Activated gamma-delta T cell (primary cell): ENCODE measurements around the gene PTGFRN.
"Not testable (repeated sequence)": the region's sequence is repeated elsewhere in the genome, so short reads cannot be mapped to it uniquely, and the experiment has no call there.

ENCODE experiments used
- DNase-seq: peaks from one replicate; lab custom pipeline; 2025; lab: John Stamatoyannopoulos, UW

The PTGFRN gene

DNA sequence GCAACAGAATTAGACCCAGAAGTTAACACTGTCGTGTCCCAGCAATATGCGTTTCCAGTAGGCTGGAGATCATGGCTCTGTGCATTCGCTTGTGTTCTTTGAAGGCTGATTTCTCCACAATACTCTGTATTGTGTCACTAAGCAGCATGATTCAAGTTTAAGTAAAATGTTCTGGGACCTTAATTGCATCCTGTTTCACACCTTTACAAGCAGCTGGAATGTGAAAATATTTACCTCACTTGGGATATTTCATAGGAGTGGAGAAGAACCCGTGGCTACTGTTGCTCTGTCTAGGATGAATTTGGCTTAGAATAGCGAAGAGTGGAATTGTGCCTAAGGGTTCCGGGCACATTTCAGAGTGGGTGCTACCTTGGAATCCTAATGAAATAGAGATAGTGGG, 6.3 kb downstream of the PTGFRN start:
- no peak for DNase-seq

DNA sequence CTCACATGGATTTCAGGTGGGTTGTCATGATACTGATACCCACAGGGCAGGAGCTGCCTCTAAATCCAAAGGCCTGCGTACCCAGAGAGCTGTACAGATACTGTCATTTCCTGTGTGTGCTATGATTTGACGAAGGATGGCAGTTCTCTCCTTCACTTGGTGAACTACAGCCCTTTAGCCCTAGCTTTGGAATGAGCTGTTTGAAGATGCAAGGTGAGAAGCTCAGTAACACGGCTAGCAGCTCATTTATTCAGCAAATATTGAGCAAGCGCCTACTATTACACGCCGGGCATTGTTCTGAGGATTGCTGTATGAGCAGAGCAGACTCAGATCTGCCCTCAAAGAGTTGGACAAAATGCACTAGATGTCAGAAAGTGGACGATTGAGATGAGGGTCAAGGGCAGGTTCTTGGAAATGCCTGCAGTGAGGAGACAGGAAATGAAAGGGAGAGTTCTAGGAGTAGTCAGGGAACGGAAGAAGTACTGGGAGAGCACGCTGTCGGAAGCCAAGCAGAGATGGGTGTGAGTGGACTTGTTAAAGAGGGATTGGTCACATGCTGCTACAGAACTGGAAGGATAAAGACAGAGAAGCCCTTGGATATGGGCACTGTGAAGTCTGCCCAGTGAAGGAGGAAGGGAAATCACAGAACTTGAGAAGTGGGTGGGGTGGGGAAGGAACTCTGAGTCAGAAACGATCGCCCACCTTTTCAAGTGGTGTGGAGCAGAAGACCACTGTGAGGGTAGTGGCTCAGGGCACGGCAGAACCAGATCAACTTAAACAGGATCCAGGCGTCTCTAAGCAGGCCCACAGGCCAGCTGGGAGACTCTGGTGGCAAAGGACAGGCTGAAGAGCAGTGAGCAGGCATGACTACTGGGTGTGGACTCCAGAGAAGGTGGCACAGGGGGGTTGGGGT, 7.1 kb downstream of the PTGFRN start:
- DNase-seq, result no peak

DNA sequence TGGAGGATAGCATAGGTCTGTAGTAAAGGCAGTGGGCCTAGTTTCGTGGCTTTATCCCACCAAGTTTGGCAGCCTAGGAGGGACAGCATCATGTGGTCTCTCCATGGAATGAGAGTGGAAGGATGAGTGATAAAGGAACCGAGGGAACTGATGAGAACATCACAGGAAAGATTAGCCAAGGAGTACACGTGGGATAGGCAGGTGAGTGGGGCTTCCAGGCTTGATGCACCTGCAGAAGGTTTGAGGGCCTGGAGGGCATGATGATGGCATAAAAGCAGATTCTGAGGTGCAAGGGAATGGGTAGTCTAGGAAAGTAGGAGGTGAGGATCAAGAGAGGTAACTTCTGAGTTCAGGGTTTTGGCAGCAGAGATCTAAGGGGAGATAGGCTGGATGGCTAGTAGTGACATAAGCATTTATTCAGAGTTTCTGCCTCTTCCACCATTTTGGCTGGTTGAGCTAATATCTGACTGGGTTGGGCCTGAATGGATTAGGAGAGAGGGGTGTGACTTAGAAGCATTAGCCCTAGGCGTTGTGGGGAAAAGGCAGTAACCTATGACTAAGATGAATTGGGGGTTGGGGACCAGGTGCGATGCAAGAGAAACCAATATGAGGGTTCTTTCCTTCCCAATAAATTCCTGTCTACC, 9.1 kb downstream of the PTGFRN start:
- no peak for DNase-seq

DNA sequence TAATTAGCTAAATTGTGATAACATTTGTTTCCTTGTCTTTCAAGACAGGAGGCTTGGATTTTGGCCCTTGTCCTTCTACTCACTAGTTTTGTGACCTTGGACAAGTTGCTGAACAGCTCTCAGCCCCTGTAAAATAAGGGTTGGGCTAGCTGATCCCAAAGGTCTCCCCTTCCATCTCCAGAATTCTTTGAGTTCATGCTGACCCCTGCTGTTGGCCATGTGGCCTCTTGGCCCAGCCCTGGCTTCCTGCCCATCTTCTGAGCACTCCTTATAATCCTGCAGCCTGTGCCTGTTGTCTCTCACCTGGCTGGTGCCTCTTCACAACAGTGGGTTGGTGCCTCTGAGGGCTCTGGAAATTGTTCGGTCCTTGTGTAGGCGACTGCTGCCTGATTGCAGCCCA, 10.1 kb downstream of the PTGFRN start:
- no peak for DNase-seq

DNA sequence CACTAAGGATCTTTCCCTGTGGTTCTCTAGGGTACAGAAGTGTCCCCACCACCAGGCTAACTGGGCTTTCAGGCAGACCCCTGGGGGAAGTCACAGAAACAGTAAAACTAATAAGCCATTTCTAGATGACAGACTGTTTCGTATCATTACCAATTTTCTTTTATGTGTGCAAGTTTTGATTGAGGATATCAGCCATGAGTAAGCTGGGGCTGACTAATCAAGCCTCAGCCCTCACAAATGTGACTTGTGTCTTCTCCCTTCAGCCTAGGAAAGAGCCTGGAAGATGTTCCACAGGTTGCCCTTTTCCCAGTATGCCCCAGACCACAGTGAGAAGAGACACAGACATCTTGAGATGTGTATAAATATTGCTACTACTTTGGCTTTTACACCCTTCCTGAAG, 10.5 kb downstream of the PTGFRN start:
- DNase-seq, result no peak

DNA sequence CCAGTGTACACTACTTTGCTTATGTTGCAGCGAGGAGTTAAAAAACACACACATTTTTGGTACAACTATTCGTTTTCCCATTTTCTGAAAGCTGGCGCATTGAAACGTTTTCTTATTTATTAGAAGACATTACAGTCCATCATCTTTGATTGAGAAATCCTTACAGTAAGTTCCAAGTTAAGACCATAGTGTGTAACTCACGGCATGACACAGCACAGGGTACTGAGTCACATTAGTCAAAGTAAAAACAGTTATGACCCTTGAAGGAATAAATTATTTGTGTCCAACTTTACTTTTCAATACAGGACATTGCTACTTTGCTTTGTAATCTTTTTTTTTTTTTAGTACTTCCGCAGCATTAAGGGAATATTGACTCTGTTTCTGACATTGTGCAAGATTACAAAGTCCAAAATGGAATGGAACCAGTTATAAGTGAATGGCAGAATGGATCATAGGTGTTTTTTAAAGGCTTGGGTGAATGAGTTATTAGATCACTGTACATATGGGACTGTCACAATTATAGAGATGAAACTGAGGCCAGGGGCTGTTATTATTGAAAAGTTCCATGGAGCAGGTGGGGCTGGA, 11.7 kb downstream of the PTGFRN start:
- no peak for DNase-seq

DNA sequence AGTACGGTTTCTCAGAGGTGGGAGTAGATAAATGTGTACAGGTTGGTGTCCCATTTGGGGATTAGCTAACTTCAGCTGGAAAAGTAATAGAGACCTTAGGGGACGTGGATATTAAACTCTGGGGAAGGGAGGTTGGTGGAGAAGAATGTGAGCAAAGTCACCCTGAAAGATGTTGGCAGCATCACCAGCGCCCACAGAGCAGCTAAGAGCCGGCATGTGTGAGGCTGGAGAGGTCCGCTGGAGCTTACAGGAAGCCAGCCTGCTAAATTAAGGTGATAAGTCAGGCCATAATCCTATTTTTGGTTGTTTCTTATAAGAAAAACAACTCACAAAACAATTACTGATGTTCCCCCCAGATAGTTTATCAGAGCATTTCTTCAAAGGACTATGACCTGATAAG, 12.2 kb downstream of the PTGFRN start:
- DNase-seq, result no peak

DNA sequence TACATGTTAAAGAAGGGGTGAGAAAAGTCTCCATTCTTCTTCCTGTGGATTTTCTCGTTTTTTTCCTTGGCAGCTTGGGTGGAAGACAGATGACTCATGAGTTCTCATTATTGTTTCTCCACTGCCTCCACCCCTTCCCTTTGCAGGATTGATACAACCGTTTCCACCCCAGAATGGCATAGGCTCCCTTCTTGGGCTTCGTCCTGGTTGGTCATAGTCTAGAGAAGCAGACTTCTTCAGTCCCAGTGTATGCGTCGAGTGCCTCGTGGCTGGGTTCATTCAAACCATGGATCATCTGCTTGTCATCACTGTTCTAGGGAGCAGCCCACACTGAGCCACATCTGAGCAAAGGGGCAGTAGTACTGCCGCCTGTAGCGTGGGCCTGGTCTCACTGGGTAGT, 13.7 kb downstream of the PTGFRN start:
- no peak for DNase-seq

DNA sequence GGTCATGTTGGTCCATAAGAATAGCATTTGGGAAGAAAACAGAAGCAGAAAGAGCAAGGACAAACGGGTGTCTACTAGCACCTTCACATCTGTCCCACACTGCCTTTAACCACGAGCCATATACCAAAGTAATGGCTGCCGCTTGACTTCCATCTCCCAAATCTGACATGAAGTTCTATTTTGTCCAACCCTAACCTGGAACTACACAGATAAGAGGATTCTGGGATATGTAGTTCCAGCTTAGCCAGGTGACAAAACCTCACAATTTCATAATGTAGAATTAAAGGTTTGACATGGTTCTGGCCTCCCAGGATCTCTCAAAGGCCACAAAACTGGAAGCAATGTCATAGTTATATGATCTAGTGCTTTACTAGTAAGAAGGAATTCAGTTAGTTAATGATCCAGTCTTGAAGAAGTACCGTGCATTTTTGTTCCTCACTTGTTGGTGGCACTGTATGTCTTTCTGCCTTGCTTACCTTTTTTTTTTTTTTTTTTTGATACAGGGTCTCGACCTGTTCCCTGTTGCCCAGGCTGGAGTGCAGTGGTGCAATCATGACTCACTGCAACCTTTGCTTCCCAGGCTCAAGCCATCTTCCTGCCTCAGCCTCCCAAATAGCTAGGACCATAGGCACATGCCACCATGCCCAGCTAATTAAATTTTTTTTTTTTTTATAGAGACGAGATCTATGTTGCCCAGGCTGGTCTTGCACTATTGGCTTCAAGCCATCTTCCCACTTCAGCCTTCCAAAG, 17.5 kb downstream of the PTGFRN start:
- no peak for DNase-seq

DNA sequence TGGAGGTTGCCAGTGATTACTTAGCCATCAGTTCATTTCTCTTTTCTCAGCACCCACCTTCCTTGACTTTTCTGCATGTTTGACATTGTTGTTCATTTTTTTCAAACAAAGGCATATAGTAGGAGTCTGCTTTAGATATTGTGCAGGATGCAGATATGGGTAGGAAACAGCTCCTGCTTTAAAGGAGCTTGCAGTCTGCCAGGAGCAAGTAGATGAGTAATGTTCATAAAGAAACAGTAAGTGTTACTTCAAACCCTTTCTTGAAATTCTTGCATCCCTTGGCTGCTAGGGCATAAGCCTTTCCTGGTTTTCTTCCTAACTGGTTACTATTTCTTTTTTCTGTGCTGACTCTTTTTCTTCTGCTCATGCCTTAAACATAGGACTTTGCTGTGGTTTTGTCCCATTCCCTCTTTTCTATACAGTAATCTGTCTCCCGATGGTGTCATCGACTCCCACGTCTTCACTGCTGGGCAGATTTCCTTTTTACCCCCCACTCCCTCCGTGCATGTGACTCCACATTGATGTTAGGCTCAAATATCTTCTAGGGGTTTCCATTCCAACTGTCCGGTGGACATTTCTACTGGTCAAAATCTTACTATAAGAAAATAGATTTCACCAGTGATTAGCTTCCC, 20.4 kb downstream of the PTGFRN start:
- DNase-seq, result no peak

DNA sequence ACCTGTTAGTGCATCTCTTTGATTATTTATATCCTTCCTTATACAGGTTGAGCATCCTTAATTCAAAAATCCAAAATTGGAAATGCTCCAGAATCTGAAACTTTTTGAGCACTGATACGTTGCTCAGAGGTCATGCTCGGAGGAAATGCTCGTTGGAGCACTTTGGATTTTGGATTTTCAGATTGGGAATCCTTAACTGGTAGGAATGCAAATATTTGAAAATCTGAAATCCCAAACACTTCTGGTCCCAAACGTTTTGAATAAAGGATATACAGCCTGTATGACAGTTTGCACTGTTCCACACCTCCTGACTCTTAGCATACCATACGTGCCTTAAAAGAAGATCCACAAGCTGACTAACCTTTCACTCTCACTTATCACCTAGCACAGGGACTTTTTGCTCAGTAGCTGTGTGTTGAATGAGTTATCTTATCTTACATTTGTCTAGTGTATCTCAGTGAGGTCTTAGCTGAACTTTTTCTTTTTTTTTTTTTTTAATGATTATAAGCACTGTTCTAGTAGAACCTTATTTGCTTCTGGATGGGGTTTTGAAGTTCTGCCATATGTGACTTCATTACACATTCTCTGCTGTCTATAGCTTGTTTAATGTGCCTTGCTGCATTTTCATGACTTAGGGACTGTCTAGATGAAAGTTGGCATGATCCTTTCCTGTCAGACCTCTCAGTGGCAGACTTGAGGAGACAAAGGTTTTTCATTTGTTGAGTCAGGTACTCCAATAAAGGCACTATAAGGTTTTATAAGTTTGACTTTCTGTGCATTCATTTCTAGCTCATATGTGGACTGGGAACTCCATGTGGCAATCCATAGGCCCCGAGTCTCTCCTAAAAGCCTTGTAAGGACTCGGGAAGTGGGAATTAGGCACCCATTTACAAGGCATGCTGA, 21.6 kb downstream of the PTGFRN start:
- no peak for DNase-seq

DNA sequence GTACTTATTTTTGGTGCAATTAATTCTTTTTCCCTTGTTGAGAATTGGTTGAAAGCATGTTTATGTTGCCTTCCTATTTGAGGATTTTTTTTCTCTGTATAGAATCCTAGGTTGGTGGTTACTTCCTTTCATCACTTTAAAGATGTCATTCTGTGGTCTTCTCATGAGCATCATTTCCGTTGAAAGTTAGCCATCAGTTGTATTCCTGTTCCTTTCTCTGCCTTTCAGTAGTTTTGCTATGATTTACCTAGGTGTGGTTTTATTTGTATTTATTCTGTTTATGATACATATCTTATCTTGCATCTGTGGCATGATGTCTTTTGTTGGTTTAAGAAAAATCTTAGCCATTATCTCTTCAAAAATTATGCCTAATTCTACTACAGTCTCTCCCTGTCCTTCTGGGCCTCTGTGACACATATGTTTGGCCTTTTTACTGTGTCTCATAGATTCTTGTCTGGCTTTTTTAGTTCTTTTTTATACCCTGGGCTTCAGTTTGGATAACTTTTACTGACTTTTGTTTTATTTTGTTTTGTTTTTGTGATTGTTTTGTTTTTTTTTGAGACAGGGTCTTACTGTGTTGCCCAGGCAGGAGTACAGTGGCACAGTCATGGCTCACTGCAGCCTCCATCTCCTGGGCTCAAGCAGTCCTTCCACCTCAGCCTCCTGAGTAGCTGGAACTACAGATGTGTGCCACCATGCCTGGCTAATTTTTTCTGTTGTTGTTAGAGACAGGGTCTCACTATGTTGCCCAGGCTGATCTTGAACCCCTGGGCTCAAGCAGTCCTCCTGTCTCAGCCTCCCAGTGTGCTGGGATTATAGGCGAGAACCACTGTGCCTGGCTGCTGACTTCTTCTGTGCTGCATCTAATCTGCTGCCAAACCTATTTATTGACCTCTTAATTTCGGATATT, 24.1 kb downstream of the PTGFRN start:
- no peak for DNase-seq

DNA sequence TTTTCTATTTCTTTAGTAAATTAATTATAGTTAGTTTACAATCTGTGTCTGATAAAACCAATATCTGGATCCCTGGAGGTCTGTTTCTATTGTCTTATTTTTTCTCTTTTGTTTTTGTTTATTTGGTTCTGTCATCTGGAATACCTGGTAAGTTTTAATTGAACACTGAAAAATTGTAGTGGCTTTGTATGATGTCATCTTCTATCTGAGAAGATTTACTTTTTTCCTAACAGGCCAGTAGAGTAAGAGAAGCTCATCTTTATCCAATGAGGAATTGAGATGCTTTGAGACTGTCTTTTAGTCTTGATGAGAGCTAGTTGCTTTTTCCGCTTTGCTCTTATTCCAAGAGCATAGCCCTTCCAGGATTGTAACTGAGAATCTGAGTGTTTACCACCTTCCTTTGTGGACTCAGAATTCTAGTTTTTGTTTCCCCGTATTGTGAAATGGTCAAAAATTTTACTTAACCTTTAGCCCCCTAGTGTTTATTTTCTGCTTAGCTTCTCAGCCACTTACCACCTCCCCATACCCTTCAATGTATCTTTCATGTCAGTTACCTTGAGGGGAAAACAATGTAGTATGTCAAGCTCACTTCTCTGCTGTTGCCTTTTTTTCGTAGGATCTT, 25.0 kb downstream of the PTGFRN start:
- no peak for DNase-seq

DNA sequence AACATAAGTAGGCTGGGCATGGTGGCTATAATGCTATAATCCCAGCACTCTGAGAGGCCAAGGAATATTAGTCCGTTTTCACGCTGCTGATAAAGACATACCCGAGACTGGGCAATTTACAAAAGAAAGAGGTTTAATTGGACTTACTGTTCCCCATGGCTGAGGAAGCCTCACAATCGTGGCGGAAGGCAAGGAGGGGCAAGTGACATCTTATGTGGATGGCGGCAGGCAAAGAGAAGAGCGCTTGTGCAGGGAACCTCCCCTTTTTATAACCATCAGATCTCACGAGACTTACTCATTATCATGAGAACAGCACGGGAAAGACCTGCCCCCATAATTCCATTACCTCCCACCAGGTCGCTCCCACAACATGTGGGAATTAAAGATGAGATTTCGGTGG, 28.5 kb downstream of the PTGFRN start:
- no peak for DNase-seq

DNA sequence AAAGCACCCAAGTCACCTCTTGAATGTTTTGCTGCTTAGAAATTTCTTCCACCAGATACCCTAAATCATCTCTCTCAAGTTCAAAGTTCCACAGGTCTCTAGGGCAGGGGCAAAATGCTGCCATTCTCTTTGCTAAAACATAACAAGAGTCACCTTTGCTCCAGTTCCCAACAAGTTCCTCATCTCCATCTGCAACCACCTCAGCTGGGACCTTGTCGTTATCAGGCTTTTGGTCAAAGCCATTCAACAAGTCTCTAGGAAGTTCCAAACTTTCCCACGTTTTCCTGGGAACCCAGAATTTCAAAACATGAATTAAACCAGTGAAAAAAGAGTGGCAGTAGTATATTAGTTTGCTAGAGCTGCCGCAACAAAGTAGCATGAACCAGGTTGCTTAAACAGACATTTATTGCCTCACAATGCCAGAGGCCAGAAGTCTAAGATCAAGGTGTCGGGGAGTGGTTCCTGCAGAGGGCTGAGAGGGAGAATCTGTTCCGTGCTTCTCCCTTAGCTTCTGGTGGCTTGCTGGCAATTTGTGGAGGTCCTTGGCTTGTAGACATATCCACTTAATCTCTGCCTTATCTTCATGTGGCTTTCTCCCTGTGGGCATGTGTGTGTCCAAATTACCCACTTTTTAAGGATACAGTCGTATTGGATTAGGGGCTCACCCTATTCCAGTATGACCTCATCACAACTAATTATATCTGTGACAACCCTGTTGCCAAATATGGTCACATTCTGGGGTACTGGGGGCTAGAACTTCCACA, 30.2 kb downstream of the PTGFRN start:
- not testable (repeated sequence) for DNase-seq

DNA sequence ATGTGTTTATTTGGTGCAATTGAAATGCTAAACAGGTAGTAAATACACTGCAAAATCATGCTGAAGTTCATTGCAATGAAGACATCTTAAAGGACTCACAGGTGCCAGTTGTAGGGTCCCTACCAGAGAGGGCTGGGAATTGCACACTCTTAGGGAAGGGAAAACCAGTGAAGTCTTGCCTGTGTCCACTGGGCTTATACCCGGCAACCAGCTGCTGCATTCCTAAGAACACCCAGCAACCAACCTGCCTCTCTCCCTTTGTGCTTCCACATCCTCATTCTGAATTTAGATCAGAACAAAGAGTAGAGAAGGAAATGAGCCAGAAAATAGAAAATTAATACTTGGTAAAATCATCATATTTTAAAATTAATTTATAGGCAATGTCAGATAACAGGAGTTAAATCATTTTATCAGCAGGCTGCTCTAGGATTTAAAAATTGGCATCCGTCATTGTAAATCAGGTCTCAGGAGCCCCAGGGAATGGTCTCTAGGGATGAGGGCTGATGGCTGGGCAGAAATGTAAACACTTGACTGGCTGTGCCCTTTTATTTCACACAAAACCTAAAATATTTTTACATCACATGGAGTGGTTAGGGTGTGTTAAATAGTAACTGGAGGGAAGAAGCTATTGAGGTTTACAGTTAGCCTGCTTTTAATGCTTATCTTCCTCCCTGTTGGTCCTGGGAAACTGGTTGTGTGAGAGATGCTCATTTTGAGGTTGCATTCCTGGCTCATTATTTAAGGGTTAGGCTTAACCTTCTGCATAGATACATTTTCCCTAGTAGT, 31.3 kb downstream of the PTGFRN start:
- DNase-seq, result no peak

DNA sequence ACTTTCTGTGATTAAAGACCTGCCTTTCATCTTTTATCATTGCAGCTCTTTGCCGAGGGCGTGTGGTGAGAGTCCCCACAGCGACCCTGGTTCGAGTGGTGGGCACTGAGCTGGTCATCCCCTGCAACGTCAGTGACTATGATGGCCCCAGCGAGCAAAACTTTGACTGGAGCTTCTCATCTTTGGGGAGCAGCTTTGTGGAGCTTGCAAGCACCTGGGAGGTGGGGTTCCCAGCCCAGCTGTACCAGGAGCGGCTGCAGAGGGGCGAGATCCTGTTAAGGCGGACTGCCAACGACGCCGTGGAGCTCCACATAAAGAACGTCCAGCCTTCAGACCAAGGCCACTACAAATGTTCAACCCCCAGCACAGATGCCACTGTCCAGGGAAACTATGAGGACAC, 32.0 kb downstream of the PTGFRN start:
- no peak for DNase-seq

DNA sequence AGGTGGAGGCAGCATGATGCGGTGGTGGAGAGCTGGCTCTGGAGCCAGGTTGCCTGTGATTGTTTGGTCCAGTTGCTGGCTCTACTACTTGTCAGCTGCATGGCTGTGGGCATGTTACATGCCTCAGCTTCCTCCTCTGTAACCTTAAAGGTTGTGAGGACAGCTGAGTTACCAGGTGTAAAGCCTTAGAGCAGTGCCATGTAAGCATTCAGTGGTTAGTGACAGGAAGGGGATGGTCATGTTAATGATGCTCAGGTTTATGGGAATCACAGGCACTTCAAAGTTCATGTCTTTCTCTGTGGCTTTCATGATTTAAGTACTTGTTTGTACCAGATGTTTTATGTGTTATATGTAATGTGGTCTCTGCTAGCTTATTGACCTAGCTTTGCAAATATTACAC, 32.6 kb downstream of the PTGFRN start:
- no peak for DNase-seq
